Fibroblast of villous mesenchyme (primary cell): ENCODE measurements around the gene RAPH1. TPM values are rescaled to one million over a fixed set of nuclear protein-coding genes. Genes with fewer than 3 reads are reported as not detected.
"Not testable (repeated sequence)": the region's sequence is repeated elsewhere in the genome, so short reads cannot be mapped to it uniquely, and the experiment has no call there.

Experiments used
- DNase-seq: peaks from one replicate; pipeline ENCODE4 v3.0.0-alpha.2; 2010; ENCODE audit warnings: low read depth
- H3K4me3 ChIP-seq: 2 replicates; pipeline ENCODE4 v1.5.1; 2011; ENCODE audit warnings: low read depth, mild to moderate bottlenecking, low read length
- total RNA-seq: library from RNA; depleted of rRNA; stranded (reverse); fragments of >200 nt; gene quantifications from 2 replicates; pipeline ENCODE4 v1.2.3, GENCODE V29; 2012
- TF ChIP-seq, protein P1 (sequence below): IDR thresholded peaks from 2 replicates; pipeline ENCODE4 v1.5.1; 2012; ENCODE audit warnings: low read depth, mild to moderate bottlenecking, low read length; ENCODE audit not compliant: insufficient read depth

Gene RAPH1
- total RNA-seq, 1 donor, result 19.4 TPM

DNA sequence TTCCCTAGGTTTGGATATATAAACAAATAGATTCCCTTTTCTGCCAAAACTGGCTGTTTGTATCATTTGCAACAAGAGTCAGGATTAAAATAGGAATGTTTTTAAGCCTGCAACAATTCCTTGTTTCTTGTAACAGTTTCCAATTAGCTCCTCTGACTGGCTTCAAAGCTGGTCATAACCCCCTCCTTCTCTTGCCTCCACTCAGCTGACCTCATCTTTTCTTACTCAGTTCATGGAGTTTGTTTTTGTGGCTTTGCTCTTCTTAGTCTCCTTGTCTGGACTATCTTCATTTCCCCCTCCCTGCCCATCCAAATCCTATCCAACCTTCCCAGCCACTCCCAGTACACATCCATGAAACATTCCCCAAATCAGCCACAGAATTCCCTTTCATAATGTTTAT is 14.3 kb upstream of the RAPH1 start:
- no peak overlapping the region for H3K4me3 ChIP-seq
- TF ChIP-seq, protein P1, sequence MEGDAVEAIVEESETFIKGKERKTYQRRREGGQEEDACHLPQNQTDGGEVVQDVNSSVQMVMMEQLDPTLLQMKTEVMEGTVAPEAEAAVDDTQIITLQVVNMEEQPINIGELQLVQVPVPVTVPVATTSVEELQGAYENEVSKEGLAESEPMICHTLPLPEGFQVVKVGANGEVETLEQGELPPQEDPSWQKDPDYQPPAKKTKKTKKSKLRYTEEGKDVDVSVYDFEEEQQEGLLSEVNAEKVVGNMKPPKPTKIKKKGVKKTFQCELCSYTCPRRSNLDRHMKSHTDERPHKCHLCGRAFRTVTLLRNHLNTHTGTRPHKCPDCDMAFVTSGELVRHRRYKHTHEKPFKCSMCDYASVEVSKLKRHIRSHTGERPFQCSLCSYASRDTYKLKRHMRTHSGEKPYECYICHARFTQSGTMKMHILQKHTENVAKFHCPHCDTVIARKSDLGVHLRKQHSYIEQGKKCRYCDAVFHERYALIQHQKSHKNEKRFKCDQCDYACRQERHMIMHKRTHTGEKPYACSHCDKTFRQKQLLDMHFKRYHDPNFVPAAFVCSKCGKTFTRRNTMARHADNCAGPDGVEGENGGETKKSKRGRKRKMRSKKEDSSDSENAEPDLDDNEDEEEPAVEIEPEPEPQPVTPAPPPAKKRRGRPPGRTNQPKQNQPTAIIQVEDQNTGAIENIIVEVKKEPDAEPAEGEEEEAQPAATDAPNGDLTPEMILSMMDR, result no peak
- no peak for DNase-seq

DNA sequence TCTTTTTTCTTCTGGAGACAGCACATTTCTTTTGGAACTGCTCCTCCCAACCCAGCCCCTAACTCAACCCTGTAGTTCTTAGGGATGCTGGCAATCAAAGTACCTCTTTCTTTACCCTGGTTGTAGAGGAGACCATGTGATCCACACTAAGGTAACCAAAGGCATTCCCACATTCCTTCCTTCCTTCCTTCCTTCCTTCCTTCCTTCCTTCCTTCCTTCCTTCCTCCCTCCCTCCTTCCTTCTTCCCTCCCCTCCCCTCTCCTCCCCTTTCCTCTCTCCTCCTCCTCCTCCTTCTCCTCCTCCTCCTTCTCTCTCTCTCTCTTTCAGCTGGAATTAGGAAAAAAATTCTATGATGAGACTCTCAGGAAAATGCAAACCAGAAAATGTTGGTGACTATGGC is 13.8 kb upstream of the RAPH1 start:
- TF ChIP-seq, protein P1, result no peak
- H3K4me3 ChIP-seq, result no peak overlapping the region
- DNase-seq, result no peak

DNA sequence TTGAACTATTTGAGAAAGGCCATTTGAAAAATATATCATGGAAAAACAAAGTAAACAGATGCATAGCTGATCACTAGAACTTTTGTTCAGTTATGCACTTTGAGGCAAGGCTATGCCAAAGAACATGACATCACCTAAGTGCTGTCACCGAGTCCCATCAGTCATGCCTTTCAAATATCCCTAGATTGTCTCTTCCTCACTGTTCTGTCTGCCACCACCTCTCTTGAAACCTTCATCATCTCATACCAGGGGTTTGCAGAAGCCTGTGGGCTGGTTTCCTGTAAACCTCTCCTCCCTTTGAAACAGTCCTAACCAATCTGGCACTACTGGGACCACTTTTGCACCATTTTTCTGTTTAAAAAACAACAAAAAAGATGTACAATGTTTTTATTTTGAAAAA is 12.3 kb upstream of the RAPH1 start:
- TF ChIP-seq, protein P1, result no peak
- no peak for DNase-seq
- H3K4me3 ChIP-seq, result no peak overlapping the region

DNA sequence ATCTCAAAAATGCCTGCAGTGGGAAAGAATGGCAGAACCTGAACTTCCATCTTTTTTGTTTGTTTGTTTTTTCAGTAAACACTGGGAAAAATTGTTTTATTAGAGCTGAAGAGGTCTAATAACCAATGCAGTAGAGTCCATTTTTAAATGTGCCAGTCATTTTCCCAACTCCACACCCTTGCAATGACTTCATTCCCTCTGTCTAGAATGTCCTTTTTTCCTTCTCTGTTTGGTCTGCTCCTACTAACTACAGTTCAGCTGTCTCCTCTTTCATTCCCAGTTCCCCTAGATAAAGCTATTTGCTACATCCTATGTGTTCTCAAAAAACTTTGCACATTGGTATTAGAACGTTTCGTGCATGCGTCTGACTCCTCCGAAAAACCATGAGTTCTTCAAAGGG is 9.3 kb upstream of the RAPH1 start:
- TF ChIP-seq, protein P1, result no peak
- no peak for DNase-seq
- no peak overlapping the region for H3K4me3 ChIP-seq

DNA sequence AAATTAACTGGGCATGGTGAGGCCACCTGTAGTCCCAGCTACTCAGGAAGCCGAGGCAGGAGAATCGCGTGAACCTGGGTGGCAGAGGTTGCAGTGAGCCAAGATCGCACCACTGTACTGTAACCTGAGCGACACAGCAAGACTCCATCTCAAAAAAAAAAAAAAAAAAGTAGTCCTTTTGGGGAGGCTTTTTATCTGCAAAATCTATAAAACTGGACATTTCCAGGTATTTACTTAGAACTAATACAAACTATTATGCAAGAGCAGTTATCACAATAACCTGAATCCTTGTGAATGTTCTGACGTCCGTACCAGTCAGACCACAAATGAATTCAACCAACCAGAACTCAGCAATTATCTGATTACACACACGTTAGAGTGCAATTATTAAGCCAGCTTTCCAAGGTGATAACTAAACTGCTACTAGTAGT is 8.8 kb upstream of the RAPH1 start:
- no peak for DNase-seq
- H3K4me3 ChIP-seq, result no peak overlapping the region
- TF ChIP-seq, protein P1, result no peak

DNA sequence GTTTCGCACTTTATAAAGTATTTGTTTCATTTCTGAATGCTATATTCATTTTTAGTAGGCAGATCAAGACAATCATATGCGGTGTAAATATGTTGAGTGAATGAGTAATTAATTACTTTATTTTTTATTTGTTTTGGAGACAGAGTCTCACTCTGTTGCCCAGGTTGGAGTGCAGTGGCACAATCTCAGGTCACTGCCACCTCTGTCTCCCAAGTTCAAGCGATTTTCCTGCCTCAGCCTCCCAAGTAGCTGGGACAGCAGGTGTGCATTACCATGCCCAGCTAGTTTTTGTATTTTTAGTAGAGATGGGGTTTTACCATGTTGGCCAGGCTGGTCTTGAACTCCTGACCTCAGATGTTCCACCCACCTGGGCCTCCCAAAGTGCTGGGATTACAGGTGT is 5.5 kb upstream of the RAPH1 start:
- H3K4me3 ChIP-seq, DNase-seq: not testable (repeated sequence)

DNA sequence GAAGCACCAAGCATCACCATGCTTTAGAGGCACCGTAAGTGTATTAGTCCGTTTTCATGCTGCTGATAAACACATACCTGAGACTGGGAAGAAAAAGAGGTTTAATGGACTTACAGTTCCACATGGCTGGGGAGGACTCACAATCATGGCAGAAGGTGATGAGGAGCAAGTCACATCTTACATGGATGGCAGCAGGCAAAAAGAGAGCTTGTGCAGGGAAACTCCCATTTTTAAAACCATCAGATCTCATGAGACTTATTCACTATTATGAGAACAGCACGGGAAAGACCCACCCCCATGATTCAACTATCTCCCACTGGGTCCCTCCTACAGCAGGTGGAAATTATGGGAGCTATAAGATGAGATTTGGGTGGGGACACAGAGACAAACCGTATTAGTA is 3.1 kb upstream of the RAPH1 start:
- not testable (repeated sequence) for DNase-seq

DNA sequence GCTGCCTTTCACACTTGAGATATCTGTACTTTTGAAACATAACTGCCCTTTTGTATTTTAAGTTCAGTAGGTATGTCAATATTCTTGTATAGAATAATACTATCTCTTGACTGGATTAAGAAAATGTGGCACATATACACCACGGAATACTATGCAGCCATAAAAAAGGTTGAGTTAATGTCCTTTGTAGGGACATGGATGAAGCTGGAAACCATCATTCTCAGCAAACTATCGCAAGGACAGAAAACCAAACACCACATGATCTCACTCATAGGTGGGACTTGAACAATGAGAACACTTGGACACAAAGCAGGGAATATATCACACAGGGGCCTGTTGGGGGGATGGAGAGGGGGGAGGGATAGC is 1.5 kb upstream of the RAPH1 start:
- DNase-seq, H3K4me3 ChIP-seq: not testable (repeated sequence)

More for the DNA sequence above, 3.1 kb upstream of the RAPH1 start:
- H3K4me3 ChIP-seq, result not testable (repeated sequence)

DNA sequence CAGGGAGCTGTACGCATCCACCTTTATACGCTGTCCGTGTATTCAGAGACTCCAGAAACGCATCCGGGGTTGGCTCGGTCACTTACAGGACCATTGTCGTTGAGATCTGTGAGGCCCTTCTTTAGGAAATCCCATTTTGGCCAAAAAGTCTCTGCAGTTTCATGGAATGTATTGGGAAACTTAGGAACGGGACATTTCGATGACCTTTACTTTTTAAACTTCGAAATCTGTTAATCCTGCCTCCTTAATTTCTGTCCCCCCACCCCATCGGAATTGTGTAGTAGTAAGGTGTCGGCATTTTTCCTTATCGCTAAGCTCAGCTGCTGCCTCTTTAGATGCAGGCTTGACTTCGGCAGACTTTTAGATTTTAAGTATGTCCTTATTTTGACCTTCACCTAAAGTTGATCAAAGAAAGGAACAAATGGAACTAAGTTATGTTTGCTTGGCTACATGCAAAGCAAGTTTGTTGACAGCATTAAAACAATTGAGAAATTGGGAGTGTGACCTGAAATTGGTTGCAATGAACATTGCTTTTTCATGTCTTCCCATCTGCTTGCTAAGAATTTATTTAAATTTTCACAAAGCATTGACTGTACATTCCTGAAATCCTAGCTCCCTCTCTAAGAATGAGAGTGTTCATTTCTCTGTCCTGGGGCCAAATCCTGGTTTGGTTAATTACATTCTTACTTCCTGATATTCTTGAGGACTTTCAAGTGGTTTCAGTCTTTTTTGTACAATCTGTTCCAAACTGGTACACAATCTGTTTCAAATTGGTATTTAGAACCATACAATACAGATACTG is 884 bp upstream of the RAPH1 start:
- DNase-seq, result peak; percentile 15
- TF ChIP-seq, protein P1, result no peak
- H3K4me3 ChIP-seq, result peak overlapping the region; percentile 95
